Right lobe of liver (tissue), 4 donors: Measurements from ENCODE around the gene GYG2.

Source experiments
- CTCF ChIP-seq, 4 donors: fragments of 200-600 bp in 3 of 4; fragments of 450-650 bp in 1 of 4; IDR thresholded peaks; one replicate each; pipeline versions ENCODE4 v1.5.1 to v1.8.0; 2016 to 2022; ENCODE audit warnings: antibody characterized with exemption in 4 of 4, mild to moderate bottlenecking in 2 of 4
- POLR2A ChIP-seq: fragments of 450-650 bp; IDR thresholded peaks from one replicate; pipeline ENCODE4 v1.6.1; 2017; ENCODE audit warnings: antibody characterized with exemption, mild to moderate bottlenecking
- donor health status: DM: no; HTN: no; CAD: no.
- donor health status: DM: no; HTN: no; CAD: no.
- donor health status: DM: no; HTN: yes; CAD: no.

- no peak for TF ChIP-seq POLR2A
- TF ChIP-seq CTCF (IDR thresholded peaks at IDR 0.05) = no peak
These were observed 35.0 kb upstream of the GYG2 start for GRCh38 chrX:2793752-2794151.
